ENCODE data around the gene ARHGAP28.

The ARHGAP28 gene

GRCh38 chr18:6868033-6868432, 138.5 kb downstream of the ARHGAP28 start:
- no peak overlapping the region for H3K27ac ChIP-seq
- TF ChIP-seq CTCF (IDR thresholded peaks at IDR 0.05) (no peak), ZFX (IDR thresholded peaks at IDR 0.05; ENCODE audit: borderline replicate concordance) (no peak)

- H3K27ac ChIP-seq = no peak overlapping the region
- TF ChIP-seq ZFX (IDR thresholded peaks at IDR 0.05; ENCODE audit: borderline replicate concordance) = no peak
- no peak for TF ChIP-seq CTCF (IDR thresholded peaks at IDR 0.05)
Observed at GRCh38 chr18:6871566-6871965, 142.1 kb downstream of the ARHGAP28 start.

GRCh38 chr18:6873040-6873751, 143.7 kb downstream of the ARHGAP28 start:
- H3K27ac ChIP-seq = no peak overlapping the region
- TF ChIP-seq CTCF (IDR thresholded peaks at IDR 0.05) (no peak), ZFX (IDR thresholded peaks at IDR 0.05; ENCODE audit: borderline replicate concordance) (no peak)

GRCh38 chr18:6874315-6874714, 144.8 kb downstream of the ARHGAP28 start:
- no peak overlapping the region for H3K27ac ChIP-seq
- TF ChIP-seq ZFX (IDR thresholded peaks at IDR 0.05; ENCODE audit: borderline replicate concordance) (no peak), CTCF (IDR thresholded peaks at IDR 0.05) (no peak)

GRCh38 chr18:6875749-6876148, 146.2 kb downstream of the ARHGAP28 start:
- no peak overlapping the region for H3K27ac ChIP-seq
- TF ChIP-seq CTCF (IDR thresholded peaks at IDR 0.05) = no peak
- TF ChIP-seq ZFX (IDR thresholded peaks at IDR 0.05; ENCODE audit: borderline replicate concordance) = no peak

GRCh38 chr18:6876641-6877041, 147.1 kb downstream of the ARHGAP28 start:
- TF ChIP-seq CTCF (IDR thresholded peaks at IDR 0.05) = no peak
- no peak for TF ChIP-seq ZFX (IDR thresholded peaks at IDR 0.05; ENCODE audit: borderline replicate concordance)
- H3K27ac ChIP-seq = no peak overlapping the region

GRCh38 chr18:6877288-6877687, 147.8 kb downstream of the ARHGAP28 start:
- no peak overlapping the region for H3K27ac ChIP-seq
- TF ChIP-seq ZFX (IDR thresholded peaks at IDR 0.05; ENCODE audit: borderline replicate concordance) = no peak
- TF ChIP-seq CTCF (IDR thresholded peaks at IDR 0.05) = no peak

Measured in 22Rv1 (cell line).